WI38 (cell line): Measurements from ENCODE around the gene TTC1.

Source experiments
- H3K4me3 ChIP-seq: 2 replicates; pipeline ENCODE4 v1.5.1; 2011; ENCODE audit warnings: low read depth, mild to moderate bottlenecking, control low read depth, low read length
- TF ChIP-seq, protein P1 (sequence below): IDR thresholded peaks from 2 replicates; pipeline ENCODE4 v1.5.1; 2012; ENCODE audit warnings: low read depth, mild to moderate bottlenecking, control low read depth, low read length

Gene TTC1

DNA sequence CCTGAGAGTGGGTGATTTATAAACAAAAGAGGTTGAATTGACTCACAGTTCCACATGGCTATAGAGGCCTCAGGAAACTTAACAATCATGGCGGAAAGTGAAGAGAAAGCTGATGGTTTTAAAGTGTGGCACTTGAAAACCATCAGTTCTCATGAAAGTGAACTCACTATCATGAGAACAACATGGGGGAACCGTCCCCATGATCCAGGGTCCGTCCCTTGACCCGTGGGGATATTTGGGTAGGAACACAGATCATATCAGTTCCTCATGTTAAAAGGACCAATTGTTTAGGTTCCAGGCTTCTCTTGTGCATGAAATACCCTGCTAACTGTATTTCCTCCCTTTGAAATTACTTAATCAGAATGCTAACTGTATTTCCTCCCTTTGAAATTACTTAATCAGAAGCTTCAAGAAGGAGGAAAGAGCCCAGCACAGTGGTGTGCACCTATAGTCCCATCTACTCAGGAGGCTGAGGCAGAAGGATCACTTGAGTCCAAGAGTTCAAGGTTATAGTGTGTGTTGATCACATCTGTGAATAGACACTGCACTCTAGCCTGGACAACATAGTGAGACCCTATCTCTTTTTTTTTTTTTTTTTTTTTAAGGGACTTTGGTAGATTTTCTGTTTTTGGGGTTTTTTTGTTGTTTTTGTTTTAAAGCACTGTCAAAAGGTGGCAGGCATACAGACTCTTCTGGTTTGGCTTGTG, 24.8 kb downstream of the TTC1 start:
- TF ChIP-seq, protein P1, sequence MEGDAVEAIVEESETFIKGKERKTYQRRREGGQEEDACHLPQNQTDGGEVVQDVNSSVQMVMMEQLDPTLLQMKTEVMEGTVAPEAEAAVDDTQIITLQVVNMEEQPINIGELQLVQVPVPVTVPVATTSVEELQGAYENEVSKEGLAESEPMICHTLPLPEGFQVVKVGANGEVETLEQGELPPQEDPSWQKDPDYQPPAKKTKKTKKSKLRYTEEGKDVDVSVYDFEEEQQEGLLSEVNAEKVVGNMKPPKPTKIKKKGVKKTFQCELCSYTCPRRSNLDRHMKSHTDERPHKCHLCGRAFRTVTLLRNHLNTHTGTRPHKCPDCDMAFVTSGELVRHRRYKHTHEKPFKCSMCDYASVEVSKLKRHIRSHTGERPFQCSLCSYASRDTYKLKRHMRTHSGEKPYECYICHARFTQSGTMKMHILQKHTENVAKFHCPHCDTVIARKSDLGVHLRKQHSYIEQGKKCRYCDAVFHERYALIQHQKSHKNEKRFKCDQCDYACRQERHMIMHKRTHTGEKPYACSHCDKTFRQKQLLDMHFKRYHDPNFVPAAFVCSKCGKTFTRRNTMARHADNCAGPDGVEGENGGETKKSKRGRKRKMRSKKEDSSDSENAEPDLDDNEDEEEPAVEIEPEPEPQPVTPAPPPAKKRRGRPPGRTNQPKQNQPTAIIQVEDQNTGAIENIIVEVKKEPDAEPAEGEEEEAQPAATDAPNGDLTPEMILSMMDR, result no peak
- H3K4me3 ChIP-seq, result no peak overlapping the region

DNA sequence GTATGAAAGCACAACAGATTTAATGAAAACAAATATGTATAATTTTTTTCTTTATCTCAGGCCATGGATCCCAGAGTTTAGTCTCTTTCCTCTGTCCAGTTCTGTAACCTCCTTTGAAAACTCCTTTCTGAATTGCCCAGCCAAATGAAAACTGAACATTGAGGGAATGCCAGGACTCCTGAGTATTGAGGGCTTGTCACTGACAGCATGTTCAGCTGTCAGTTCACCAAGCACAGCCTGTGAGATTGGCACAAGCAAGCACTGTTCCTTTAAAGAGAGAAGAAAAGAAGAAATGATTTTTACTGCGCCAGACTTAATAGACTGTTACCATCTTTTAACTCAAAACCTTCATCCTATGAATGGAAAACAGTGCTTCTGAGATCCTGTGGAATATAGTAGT, 27.3 kb downstream of the TTC1 start:
- no peak overlapping the region for H3K4me3 ChIP-seq
- TF ChIP-seq, protein P1, result no peak

DNA sequence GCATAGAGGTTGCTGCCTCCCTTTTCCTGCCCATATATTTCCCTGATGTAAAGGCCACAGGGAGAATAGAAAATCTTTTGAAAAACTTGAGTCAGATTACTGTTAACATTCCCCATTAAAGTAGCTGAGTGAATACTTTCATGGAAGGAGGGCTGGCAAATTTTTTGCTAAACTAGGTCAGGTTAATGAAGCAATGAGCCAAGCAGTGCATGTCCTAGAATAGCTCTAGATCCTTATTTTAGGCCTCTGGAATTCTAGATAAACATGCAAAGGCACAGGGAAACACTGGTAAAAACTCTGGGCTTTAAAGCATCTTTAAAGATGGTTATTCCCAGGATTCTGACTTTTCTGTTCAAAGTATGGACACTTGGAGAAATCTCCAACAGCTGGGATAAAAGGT, 27.9 kb downstream of the TTC1 start:
- no peak overlapping the region for H3K4me3 ChIP-seq
- TF ChIP-seq, protein P1, result no peak

DNA sequence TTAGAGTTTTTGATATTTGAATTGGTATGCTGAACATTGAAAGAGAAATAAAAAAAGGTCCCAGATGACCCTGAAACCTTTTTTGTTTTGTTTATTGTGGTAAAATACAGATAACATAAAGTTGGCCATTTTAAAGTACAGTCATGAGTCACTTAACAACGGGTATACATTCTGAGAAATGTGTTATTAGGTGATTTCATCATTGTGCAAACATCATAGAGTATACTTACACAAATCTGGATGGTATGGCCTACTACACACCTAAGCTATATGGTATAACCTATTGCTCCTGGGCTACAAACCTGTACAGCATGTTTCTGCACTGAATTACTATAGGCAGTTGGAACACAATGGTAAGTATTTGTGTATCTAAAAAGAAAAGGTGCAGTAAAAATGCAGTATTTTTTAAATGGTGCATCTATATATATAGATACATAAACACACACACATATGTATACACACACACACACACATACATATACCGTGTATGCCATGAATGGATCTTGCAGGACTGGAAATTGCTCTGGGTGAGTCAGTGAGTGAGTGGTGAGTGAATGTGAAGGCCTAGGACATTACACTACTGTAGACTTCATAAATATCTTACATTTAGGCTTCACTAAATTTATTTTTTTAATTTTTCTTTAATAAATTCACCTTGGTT, 31.0 kb downstream of the TTC1 start:
- H3K4me3 ChIP-seq, result no peak overlapping the region
- TF ChIP-seq, protein P1, result no peak

DNA sequence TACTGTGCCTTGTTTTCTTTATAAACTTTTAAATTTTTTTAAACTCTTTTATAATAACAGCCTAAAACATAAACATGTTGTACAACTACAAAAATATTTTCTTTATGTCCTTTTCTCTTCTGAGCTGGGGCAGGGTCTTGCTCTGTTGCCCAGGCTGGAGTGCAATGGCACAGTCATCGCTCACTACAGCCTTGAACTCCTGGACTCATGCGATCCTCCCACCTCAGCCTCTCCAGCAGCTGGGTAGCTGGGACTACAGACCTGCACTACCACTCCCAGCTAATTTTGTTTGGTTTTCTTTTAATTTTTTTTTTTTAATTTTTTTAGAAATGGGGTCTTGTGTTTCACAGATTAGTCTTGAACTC, 31.5 kb downstream of the TTC1 start:
- TF ChIP-seq, protein P1, result no peak
- no peak overlapping the region for H3K4me3 ChIP-seq

DNA sequence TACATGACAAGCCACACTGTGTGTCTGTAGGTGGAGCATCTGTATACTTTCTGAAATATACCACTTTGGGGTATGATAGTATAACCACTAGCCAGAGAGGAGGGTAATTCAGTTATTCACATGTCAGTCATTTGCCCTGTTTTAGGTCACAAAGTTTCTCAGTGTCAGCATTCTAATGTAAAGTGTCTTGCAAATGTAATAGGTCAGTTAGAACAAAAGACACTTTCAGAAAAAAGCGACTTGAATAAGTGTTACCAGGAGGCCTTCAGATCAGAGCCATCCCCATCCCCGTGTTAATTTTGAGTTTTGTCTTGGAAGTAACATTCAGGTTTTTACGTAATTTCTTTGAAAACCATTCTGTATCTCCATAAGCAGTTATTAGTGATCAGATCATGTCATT, 33.7 kb downstream of the TTC1 start:
- TF ChIP-seq, protein P1, result no peak
- H3K4me3 ChIP-seq, result no peak overlapping the region

DNA sequence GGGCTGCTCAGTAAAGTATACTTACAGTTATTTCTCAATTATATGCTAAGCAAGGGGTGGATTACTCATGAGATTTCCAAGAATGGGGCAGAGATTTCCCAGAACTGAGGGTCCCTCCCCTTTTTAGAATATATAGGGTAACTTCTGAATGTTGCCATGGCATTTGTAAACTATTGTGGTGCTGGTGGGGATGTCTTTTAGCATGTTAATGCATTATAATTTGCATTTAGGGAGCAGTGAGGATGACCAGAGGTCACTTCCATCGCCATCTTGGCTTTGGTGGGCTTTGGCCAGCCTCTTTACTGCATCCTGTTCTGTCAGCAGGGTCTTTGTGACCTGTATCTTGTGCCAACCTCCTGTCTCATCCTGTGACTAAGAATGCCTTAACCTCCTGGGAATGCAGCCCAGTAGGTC, 35.5 kb downstream of the TTC1 start:
- TF ChIP-seq, protein P1, result no peak

More for the DNA sequence above, 35.5 kb downstream of the TTC1 start:
- no peak overlapping the region for H3K4me3 ChIP-seq
